GM21619 (cell line): ENCODE data around the gene SAP130.

Experiments used
- ATAC-seq: cut with Tn5 transposase; IDR thresholded peaks from one replicate; pipeline ENCODE4 v1.9.1; 2021; ENCODE audit not compliant: unreplicated experiment

The SAP130 gene

DNA sequence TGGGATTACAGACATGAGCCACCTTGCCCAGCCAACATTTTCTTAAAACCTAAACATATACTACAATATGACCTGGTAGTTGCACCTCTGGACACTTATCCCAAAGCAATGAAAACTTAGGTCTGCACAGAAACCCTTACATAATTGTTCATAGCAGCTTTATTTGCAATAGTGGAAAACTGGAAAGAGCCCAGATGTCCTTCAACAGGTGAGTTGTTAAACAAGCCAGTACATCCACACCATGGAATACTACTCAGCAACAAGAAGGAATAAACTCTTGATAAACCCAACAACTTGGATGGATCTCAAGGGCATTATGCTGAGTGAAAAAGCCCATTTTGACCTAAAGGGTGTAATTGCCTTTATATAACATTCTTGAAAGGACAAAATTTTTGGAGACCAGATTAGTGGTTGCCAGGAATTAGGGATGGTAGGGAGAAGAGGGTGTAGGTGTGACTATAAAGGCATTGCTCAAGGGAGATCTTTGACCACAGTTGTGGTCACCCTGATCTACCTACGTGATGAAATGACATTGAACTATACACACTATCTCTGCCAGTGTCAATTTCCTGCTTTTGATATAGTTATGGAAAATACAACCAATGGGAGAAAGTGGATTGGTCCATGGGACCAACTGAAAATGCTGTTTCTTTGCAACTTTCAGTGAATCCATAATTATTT is 130.2 kb downstream of the SAP130 start:
- ATAC-seq, result no peak

DNA sequence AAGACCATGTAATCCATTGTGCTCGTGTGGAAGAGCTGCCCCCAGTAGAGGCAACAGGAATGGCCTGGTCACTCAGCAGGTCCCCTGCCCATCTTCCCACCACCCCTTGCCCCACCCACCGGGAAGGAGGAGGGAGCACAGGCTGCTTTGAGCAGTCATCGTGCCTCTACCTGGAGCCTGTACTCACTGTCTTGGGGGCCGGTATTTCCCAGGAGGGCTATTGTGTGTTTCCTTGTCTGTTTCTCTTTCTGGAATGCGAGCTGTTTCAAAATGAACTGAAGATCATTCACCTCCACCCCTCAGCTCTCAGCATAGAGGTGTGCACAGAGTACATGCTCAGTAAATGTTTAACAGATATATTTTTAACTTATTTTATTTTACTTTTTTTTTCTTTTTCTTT is 134.4 kb downstream of the SAP130 start:
- no peak for ATAC-seq

DNA sequence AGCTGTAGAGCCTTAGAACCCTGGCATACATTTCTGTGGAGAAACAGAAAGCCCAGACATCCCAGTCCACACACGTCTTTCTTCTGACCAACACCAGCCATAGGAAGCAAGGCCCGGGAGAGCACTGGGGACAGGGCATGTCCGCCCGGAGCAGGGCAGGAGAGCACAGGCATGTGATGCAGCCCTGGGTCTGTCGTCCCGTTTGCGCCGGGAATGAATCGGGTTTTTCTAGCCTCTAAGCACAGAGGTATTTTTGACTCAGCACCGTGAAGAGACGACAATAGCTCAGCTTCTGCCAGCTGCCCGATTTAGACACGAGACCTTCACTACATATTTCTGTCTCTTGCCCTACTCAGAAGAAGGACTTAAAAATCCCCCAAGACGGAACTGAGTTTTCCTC is 134.8 kb downstream of the SAP130 start:
- no peak for ATAC-seq

DNA sequence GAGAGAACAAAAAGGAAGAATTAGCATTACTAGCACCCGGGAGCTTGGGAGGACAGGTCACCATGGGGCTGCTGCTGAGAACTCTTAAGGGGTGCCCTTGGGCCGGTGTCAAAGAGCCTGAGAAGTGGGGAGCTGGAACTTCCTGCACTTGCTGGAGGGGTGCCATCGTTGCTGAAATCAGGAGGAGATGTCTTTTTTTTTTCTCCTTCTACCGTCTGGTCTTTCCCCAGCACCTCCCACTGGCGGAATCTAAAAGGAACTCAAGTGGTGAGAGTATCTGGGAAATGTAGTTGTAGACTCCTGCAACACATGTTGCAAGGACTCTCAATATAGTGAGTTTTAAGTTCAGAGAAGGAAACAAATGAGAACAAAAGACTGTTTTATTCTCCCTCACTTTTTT is 136.0 kb downstream of the SAP130 start:
- ATAC-seq, result no peak
